ENCODE results near the gene MBD4. TPM values are rescaled to one million over a fixed set of nuclear protein-coding genes. Genes with fewer than 3 reads are reported as not detected.

The MBD4 gene
- total and polyA plus RNA-seq, 2 donors (not counting 1 experiment from before 2014, with no cell fraction given) = 95.7 to 140 TPM

DNA sequence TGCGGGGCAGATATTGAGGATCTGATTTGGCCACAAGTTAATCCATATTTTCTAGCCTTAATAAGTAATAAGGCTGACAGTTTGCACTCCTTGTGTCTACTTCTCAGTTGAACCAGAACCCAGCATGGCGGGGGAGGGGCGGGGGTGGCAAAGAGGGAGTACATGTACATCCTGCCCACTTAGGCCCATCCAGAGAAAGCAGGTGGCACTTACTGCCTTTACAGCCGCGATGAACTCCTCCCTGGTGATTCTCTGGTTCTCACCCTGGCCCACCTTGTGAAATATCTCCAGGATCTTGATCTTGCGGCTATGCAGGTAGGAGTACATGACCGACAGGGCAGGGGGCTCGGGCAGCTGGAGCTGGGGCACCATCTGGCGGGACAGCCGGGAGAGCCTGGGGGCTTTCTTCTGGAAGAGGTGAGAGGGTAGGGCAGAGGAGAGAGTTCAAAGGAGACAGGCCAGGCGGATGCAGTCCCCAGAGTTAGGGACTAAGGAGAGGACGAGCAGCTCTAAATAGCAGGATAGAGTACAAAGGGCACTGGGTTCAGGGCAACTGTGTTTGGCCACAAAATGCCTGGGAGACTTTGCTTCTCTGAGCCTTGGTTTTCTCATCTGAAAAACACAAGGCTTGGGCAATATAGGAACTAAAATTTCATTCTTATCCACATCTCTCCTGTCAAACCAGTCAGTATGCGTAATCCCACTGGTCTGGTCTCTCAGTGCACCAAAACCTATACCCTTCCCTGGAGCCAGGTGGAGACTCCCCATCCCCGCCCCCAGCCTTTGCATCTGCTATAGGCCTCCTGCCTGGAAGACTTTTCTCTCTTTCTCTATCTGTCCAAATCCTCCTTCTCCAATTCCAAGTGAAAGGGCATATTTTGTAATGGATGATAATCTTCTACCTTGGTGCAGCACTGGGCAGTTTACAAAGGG lies 21.4 kb downstream of the MBD4 start:
- WGBS (ENCODE audit: insufficient coverage) = 90% methylated on average over 13 of the region's 14 CpGs
- Histone ChIP-seq H3K4me3 (ENCODE audit: control extremely low read depth in 1 of 5, extremely low read depth in 1 of 5, insufficient read depth in 1 of 5, low read depth in 2 of 5, low read length in 4 of 5) (no peak overlapping the region), H3K79me2 (ENCODE audit: control insufficient read depth, insufficient read depth, low read length) (no peaks in the 10 kb centered on the region), H3K9me3 (ENCODE audit: control extremely low read depth in 1 of 3, control insufficient read depth in 2 of 3, insufficient read depth in 1 of 3, low read length in 2 of 3) (no peaks in the 10 kb centered on the region), H3K4me2 (replicated peaks; ENCODE audit: low read depth, low read length, poor library complexity, severe bottlenecking) (no peak overlapping the region), H2AFZ (ENCODE audit: insufficient read depth, low read depth, low read length, poor library complexity, severe bottlenecking) (no peak overlapping the region), H3K27ac (ENCODE audit: low read length in 2 of 2) (no peak overlapping the region), H4K20me1 (ENCODE audit: control insufficient read depth, insufficient read depth, low read length, poor library complexity, severe bottlenecking) (no peaks in the 10 kb centered on the region), H3K27me3 (replicated peaks in 1 of 4; ENCODE audit: control extremely low read depth in 1 of 4, control insufficient read depth in 3 of 4, insufficient read depth in 4 of 4, low read length in 3 of 4) (no peaks in the 10 kb centered on the region), H3K9ac (ENCODE audit: low read length) (no peak overlapping the region), H3K36me3 (replicated peaks in 1 of 2; ENCODE audit: control extremely low read depth in 1 of 2, control insufficient read depth in 1 of 2, extremely low read depth in 1 of 2, insufficient read depth in 2 of 2, low read length in 1 of 2) (no peaks in the 10 kb centered on the region), H3K4me1 (ENCODE audit: control insufficient read depth in 2 of 2, insufficient read depth in 2 of 2, low read length in 2 of 2) (no peaks in the 10 kb centered on the region)
- CTCF ChIA-PET = interaction anchor here (0.6 to 1.9 kb wide), 2 partner anchors 12 to 35 kb away, joined by 3 to 6 read pairs; no protein-coding TSS in a partner anchor
- peaks cover 4% of the 10 kb centered on the region for H3K9me3 Mint-ChIP-seq (ENCODE audit: insufficient read depth)
- no peaks in the 10 kb centered on the region for H3K27me3 Mint-ChIP-seq
- POLR2A ChIA-PET = interaction anchor here (0.7 kb wide), 1 partner anchor 102 kb away, joined by 4 read pairs; no protein-coding TSS in a partner anchor
- no peak for TF ChIP-seq EZH2 (IDR thresholded peaks at IDR 0.05; ENCODE audit: borderline replicate concordance, insufficient read depth, low read depth, low read length, poor library complexity, severe bottlenecking)
- no peak for ATAC-seq (ENCODE audit: low read depth)
- peaks cover 10% of the 10 kb centered on the region for H3K4me1 Mint-ChIP-seq
- DNase-seq = no peak
- intact Hi-C loops (cut with micrococcal nuclease) = no loop called here
- H3K27ac Mint-ChIP-seq = no peak overlapping the region
- H3K4me3 Mint-ChIP-seq = no peak overlapping the region

DNA sequence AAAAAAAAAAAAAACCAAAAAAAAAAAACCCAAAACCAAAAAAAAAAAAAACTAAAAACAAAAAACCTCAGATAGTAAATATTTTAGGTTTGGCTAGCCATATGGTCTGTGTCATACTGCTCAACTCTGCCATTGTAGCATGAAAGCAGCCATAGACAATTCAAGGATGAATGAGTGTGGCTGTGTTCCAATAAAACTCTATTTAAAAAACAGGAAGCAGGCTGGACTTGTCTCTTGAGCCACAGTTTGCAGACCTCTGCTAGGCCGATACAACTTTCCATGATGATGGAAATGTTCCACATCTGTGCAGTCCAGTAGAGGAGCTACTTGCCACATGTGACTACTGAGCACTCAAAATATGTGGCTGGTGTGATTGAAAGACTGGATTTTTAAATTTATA lies 22.4 kb downstream of the MBD4 start:
- no peaks in the 10 kb centered on the region for H4K20me1 ChIP-seq (ENCODE audit: control insufficient read depth, insufficient read depth, low read length, poor library complexity, severe bottlenecking)
- H3K27me3 Mint-ChIP-seq = no peaks in the 10 kb centered on the region
- H3K9me3 ChIP-seq (ENCODE audit: control extremely low read depth in 1 of 3, control insufficient read depth in 2 of 3, insufficient read depth in 1 of 3, low read length in 2 of 3) = no peaks in the 10 kb centered on the region
- H3K36me3 ChIP-seq (replicated peaks in 1 of 2; ENCODE audit: control extremely low read depth in 1 of 2, control insufficient read depth in 1 of 2, extremely low read depth in 1 of 2, insufficient read depth in 2 of 2, low read length in 1 of 2) = no peaks in the 10 kb centered on the region
- intact Hi-C loops (cut with micrococcal nuclease) = no loop called here
- TF ChIP-seq EZH2 (IDR thresholded peaks at IDR 0.05; ENCODE audit: borderline replicate concordance, insufficient read depth, low read depth, low read length, poor library complexity, severe bottlenecking) = no peak
- TF ChIP-seq, protein P1, sequence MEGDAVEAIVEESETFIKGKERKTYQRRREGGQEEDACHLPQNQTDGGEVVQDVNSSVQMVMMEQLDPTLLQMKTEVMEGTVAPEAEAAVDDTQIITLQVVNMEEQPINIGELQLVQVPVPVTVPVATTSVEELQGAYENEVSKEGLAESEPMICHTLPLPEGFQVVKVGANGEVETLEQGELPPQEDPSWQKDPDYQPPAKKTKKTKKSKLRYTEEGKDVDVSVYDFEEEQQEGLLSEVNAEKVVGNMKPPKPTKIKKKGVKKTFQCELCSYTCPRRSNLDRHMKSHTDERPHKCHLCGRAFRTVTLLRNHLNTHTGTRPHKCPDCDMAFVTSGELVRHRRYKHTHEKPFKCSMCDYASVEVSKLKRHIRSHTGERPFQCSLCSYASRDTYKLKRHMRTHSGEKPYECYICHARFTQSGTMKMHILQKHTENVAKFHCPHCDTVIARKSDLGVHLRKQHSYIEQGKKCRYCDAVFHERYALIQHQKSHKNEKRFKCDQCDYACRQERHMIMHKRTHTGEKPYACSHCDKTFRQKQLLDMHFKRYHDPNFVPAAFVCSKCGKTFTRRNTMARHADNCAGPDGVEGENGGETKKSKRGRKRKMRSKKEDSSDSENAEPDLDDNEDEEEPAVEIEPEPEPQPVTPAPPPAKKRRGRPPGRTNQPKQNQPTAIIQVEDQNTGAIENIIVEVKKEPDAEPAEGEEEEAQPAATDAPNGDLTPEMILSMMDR (IDR thresholded peaks at IDR 0.05) = no peak
- peaks cover 4% of the 10 kb centered on the region for H3K9me3 Mint-ChIP-seq (ENCODE audit: insufficient read depth)
- H2AFZ ChIP-seq (ENCODE audit: insufficient read depth, low read depth, low read length, poor library complexity, severe bottlenecking) = no peak overlapping the region
- no peaks in the 10 kb centered on the region for H3K4me1 ChIP-seq (ENCODE audit: control insufficient read depth in 2 of 2, insufficient read depth in 2 of 2, low read length in 2 of 2)
- WGBS (ENCODE audit: insufficient coverage) = 63% methylated on average over 1 of the region's 1 CpG
- ATAC-seq (ENCODE audit: low read depth) = no peak
- H3K4me3 Mint-ChIP-seq = no peak overlapping the region
- H3K27ac ChIP-seq (ENCODE audit: low read length in 2 of 2) = no peak overlapping the region
- POLR2A ChIA-PET = interaction anchor here (0.7 kb wide), 1 partner anchor 101 kb away, joined by 4 read pairs; no protein-coding TSS in a partner anchor
- no peak for DNase-seq
- H3K4me1 Mint-ChIP-seq = peaks cover 7% of the 10 kb centered on the region
- H3K27ac Mint-ChIP-seq = no peak overlapping the region
- no peak overlapping the region for H3K9ac ChIP-seq (ENCODE audit: low read length)
- CTCF ChIA-PET = interaction anchor here (1.9 kb wide), 1 partner anchor 34 kb away, joined by 6 read pairs; no protein-coding TSS in a partner anchor
- H3K4me2 ChIP-seq (replicated peaks; ENCODE audit: low read depth, low read length, poor library complexity, severe bottlenecking) = no peak overlapping the region
- H3K79me2 ChIP-seq (ENCODE audit: control insufficient read depth, insufficient read depth, low read length) = no peaks in the 10 kb centered on the region
- H3K4me3 ChIP-seq (ENCODE audit: control extremely low read depth in 1 of 5, extremely low read depth in 1 of 5, insufficient read depth in 1 of 5, low read depth in 2 of 5, low read length in 4 of 5) = no peak overlapping the region
- H3K27me3 ChIP-seq (replicated peaks in 1 of 4; ENCODE audit: control extremely low read depth in 1 of 4, control insufficient read depth in 3 of 4, insufficient read depth in 4 of 4, low read length in 3 of 4) = no peaks in the 10 kb centered on the region
